HG03025 (cell line): Measurements from ENCODE around the gene RFTN1.
A peak's percentile ranks its signal among the peaks of the same experiment; 100 is the strongest.

Experiments
- ATAC-seq: cut with Tn5 transposase; IDR thresholded peaks from one replicate; pipeline ENCODE4 v1.9.1; 2021; ENCODE audit warnings: mild to moderate bottlenecking, moderate library complexity; ENCODE audit not compliant: unreplicated experiment, low FRiP score

Gene RFTN1

GRCh38 chr3:16533928-16534574, 20.6 kb upstream of the RFTN1 start:
- ATAC-seq = no peak

- ATAC-seq = no peak
Observed at GRCh38 chr3:16529264-16529663, 15.8 kb upstream of the RFTN1 start.

GRCh38 chr3:16528581-16528993, 15.1 kb upstream of the RFTN1 start:
- no peak for ATAC-seq

- ATAC-seq = no peak
Observed at GRCh38 chr3:16528106-16528505, 14.6 kb upstream of the RFTN1 start.

- ATAC-seq = no peak
Observed at GRCh38 chr3:16524196-16524595, 10.7 kb upstream of the RFTN1 start.

- ATAC-seq = no peak
Observed at GRCh38 chr3:16523778-16524177, 10.3 kb upstream of the RFTN1 start.

GRCh38 chr3:16522834-16523233, 9.3 kb upstream of the RFTN1 start:
- no peak for ATAC-seq

- ATAC-seq = no peak
Observed at GRCh38 chr3:16520970-16521881, 7.7 kb upstream of the RFTN1 start.

- no peak for ATAC-seq
Observed at GRCh38 chr3:16520241-16520969, 6.9 kb upstream of the RFTN1 start.

- no peak for ATAC-seq
Observed at GRCh38 chr3:16516695-16517481, 3.4 kb upstream of the RFTN1 start.

- ATAC-seq = no peak
Observed at GRCh38 chr3:16515885-16516420, 2.5 kb upstream of the RFTN1 start.

GRCh38 chr3:16514755-16515353, 1.4 kb upstream of the RFTN1 start:
- no peak for ATAC-seq

GRCh38 chr3:16514021-16514700, 662 bp upstream of the RFTN1 start:
- ATAC-seq = no peak

GRCh38 chr3:16512435-16513140, 911 bp downstream of the RFTN1 start:
- ATAC-seq = peak; percentile 10

GRCh38 chr3:16511681-16512434, 1.6 kb downstream of the RFTN1 start:
- ATAC-seq = peak; percentile 36

- no peak for ATAC-seq
Observed at GRCh38 chr3:16510620-16511319, 2.7 kb downstream of the RFTN1 start.
